Germinal center (tissue), 1 donor: Measurements from ENCODE around the gene BBIP1.

Experiments used
- DNase-seq: peaks from one replicate; pipeline ENCODE4 v3.0.0; 2012; ENCODE audit warnings: mixed read lengths, low spot score

BBIP1 gene

GRCh38 chr10:110918643-110919348 lies at the start of gene BBIP1:
Gene BBIP1, minus strand, starts transcription at chr10:110919180. Its CDS starts 1,023 bp downstream, at chr10:110918157.
- DNase-seq, result peak; percentile 94

- no peak for DNase-seq
Measured at GRCh38 chr10:110967645-110968044, 48.7 kb upstream of the BBIP1 start.

GRCh38 chr10:110967009-110967630 lies 48.1 kb upstream of the BBIP1 start:
- no peak for DNase-seq

GRCh38 chr10:110966146-110966545 lies 47.2 kb upstream of the BBIP1 start:
- no peak for DNase-seq

- DNase-seq, result no peak
Measured at GRCh38 chr10:110965216-110965615, 46.2 kb upstream of the BBIP1 start.

- no peak for DNase-seq
Measured at GRCh38 chr10:110964681-110965080, 45.7 kb upstream of the BBIP1 start.

- DNase-seq, result no peak
Measured at GRCh38 chr10:110963162-110963561, 44.2 kb upstream of the BBIP1 start.

- no peak for DNase-seq
Measured at GRCh38 chr10:110962443-110962842, 43.5 kb upstream of the BBIP1 start.

GRCh38 chr10:110960333-110960712 lies 41.3 kb upstream of the BBIP1 start:
- no peak for DNase-seq

- DNase-seq, result no peak
Measured at GRCh38 chr10:110959379-110960332, 40.7 kb upstream of the BBIP1 start.

- no peak for DNase-seq
Measured at GRCh38 chr10:110957606-110958005, 38.6 kb upstream of the BBIP1 start.

- DNase-seq, result no peak
Measured at GRCh38 chr10:110951381-110951780, 32.4 kb upstream of the BBIP1 start.

GRCh38 chr10:110947061-110947595 lies 28.1 kb upstream of the BBIP1 start:
- no peak for DNase-seq

- no peak for DNase-seq
Measured at GRCh38 chr10:110946496-110946895, 27.5 kb upstream of the BBIP1 start.

- no peak for DNase-seq
Measured at GRCh38 chr10:110944792-110945396, 25.9 kb upstream of the BBIP1 start.

GRCh38 chr10:110939419-110939818 lies 20.4 kb upstream of the BBIP1 start:
- DNase-seq, result no peak

- no peak for DNase-seq
Measured at GRCh38 chr10:110936757-110937156, 17.8 kb upstream of the BBIP1 start.

GRCh38 chr10:110932505-110933180 lies 13.7 kb upstream of the BBIP1 start:
- DNase-seq, result no peak

- no peak for DNase-seq
Measured at GRCh38 chr10:110931769-110932381, 12.9 kb upstream of the BBIP1 start.

GRCh38 chr10:110927461-110927860 lies 8.5 kb upstream of the BBIP1 start:
- no peak for DNase-seq
